H9 (cell line): ENCODE measurements around the gene NBEA. TPM values are rescaled to one million over a fixed set of nuclear protein-coding genes. Genes with fewer than 3 reads are reported as not detected.

ENCODE experiments used
- DNase-seq: peaks from one replicate; pipeline ENCODE4 v3.0.0-alpha.2; 2017
- H2AFZ ChIP-seq: one replicate; pipeline ENCODE4 v1.6.1; 2013; ENCODE audit warnings: mild to moderate bottlenecking, low read length, control low read depth, moderate library complexity
- H2AK5ac ChIP-seq: 2 replicates; pipeline ENCODE4 v1.6.1; 2013; ENCODE audit warnings: low read length, control low read depth, mixed read lengths; ENCODE audit not compliant: insufficient read length
- H2BK120ac ChIP-seq: one replicate; pipeline ENCODE4 v1.6.1; 2013; ENCODE audit warnings: low read depth, mild to moderate bottlenecking, low read length, control low read depth, inconsistent platforms; ENCODE audit not compliant: poor library complexity, severe bottlenecking
- H2BK12ac ChIP-seq: 2 replicates; pipeline ENCODE4 v1.6.1; 2013; ENCODE audit warnings: low read length, control low read depth, mixed read lengths, low read depth; ENCODE audit not compliant: insufficient read length
- H2BK15ac ChIP-seq: 2 replicates; pipeline ENCODE4 v1.6.1; 2013; ENCODE audit warnings: low read depth, low read length, control low read depth
- H2BK20ac ChIP-seq: one replicate; pipeline ENCODE4 v1.6.1; 2013; ENCODE audit warnings: low read depth, mild to moderate bottlenecking, low read length, control low read depth, inconsistent platforms; ENCODE audit not compliant: poor library complexity, severe bottlenecking
- H2BK5ac ChIP-seq: 2 replicates; pipeline ENCODE4 v1.6.1; 2013; ENCODE audit warnings: low read length, control low read depth, mixed read lengths; ENCODE audit not compliant: insufficient read length
- H3K14ac ChIP-seq: 2 replicates; pipeline ENCODE4 v1.6.1; 2013; ENCODE audit warnings: low read length, control low read depth; ENCODE audit not compliant: insufficient read depth
- H3K18ac ChIP-seq: 2 replicates; pipeline ENCODE4 v1.6.1; 2013; ENCODE audit warnings: low read depth, mild to moderate bottlenecking, mixed read lengths, low read length, control low read depth; ENCODE audit not compliant: insufficient read length
- H3K23ac ChIP-seq: 2 replicates; pipeline ENCODE4 v1.6.1; 2013; ENCODE audit warnings: low read length, control low read depth, mixed read lengths, low read depth; ENCODE audit not compliant: insufficient read length
- H3K23me2 ChIP-seq: 2 replicates; pipeline ENCODE4 v1.6.1; 2013; ENCODE audit warnings: low read depth, mild to moderate bottlenecking, mixed read lengths, low read length, control low read depth; ENCODE audit not compliant: insufficient read length, poor library complexity, severe bottlenecking
- H3K27ac ChIP-seq: 2 replicates; pipeline ENCODE4 v1.5.1; 2013; ENCODE audit warnings: low read length, control low read depth, mixed read lengths, low read depth; ENCODE audit not compliant: insufficient read length
- H3K27me3 ChIP-seq: 2 replicates; pipeline ENCODE4 v1.6.1; 2013; ENCODE audit warnings: low read length, control low read depth, inconsistent platforms; ENCODE audit not compliant: insufficient read depth
- H3K4ac ChIP-seq: 2 replicates; pipeline ENCODE4 v1.6.1; 2013; ENCODE audit warnings: low read depth, mild to moderate bottlenecking, control low read depth, inconsistent platforms, low read length, moderate library complexity
- H3K4me1 ChIP-seq: 2 replicates; pipeline ENCODE4 v1.6.1; 2013; ENCODE audit warnings: low read length, control low read depth, inconsistent platforms; ENCODE audit not compliant: insufficient read depth
- H3K4me2 ChIP-seq: 2 replicates; pipeline ENCODE4 v1.6.1; 2013; ENCODE audit warnings: low read length, control low read depth, mixed read lengths; ENCODE audit not compliant: insufficient read length, insufficient read depth
- H3K56ac ChIP-seq: 2 replicates; pipeline ENCODE4 v1.6.1; 2013; ENCODE audit warnings: low read depth, mild to moderate bottlenecking, mixed read lengths, low read length, control low read depth; ENCODE audit not compliant: insufficient read length
- H3K79me1 ChIP-seq: 2 replicates; pipeline ENCODE4 v1.6.1; 2013; ENCODE audit warnings: low read depth, mild to moderate bottlenecking, moderate library complexity, low read length, control low read depth, inconsistent platforms; ENCODE audit not compliant: insufficient read depth, poor library complexity, severe bottlenecking
- H3K79me2 ChIP-seq: 2 replicates; pipeline ENCODE4 v1.6.1; 2013; ENCODE audit warnings: low read length, control low read depth, inconsistent platforms; ENCODE audit not compliant: insufficient read depth
- H3K9ac ChIP-seq: 2 replicates; pipeline ENCODE4 v1.6.1; 2013; ENCODE audit warnings: low read length, control low read depth, mixed read lengths; ENCODE audit not compliant: insufficient read length; ENCODE audit errors: extremely low read depth
- H3K9me3 ChIP-seq: one replicate; pipeline ENCODE4 v1.6.1; 2013; ENCODE audit warnings: low read depth, low read length, inconsistent platforms; ENCODE audit not compliant: control insufficient read depth
- H3T11ph ChIP-seq: one replicate; pipeline ENCODE4 v1.6.1; 2013; ENCODE audit warnings: mild to moderate bottlenecking, low read length, control low read depth, inconsistent platforms
- H4K20me1 ChIP-seq: one replicate; pipeline ENCODE4 v1.6.1; 2013; ENCODE audit not compliant: control insufficient read depth, insufficient read length, insufficient read depth
- H4K5ac ChIP-seq: 2 replicates; pipeline ENCODE4 v1.6.1; 2013; ENCODE audit warnings: low read depth, mild to moderate bottlenecking, mixed read lengths, low read length, control low read depth; ENCODE audit not compliant: insufficient read length
- H4K8ac ChIP-seq: replicated peaks from 2 replicates; pipeline ENCODE4 v1.6.1; 2013; ENCODE audit warnings: low read length, control low read depth, mixed read lengths, low read depth; ENCODE audit not compliant: insufficient read length
- H4K91ac ChIP-seq: 2 replicates; pipeline ENCODE4 v1.6.1; 2013; ENCODE audit warnings: low read depth, mild to moderate bottlenecking, moderate library complexity, mixed read lengths, low read length, control low read depth; ENCODE audit not compliant: insufficient read length
- H3K27ac Mint-ChIP-seq, 3 experiments: 2 replicates in 2 of 3; 3 replicates in 1 of 3; pipeline ENCODE4 v1.8.0; 2020 to 2021; ENCODE audit warnings: mixed read lengths in 3 of 3, mild to moderate bottlenecking in 1 of 3, moderate library complexity in 1 of 3
- H3K27me3 Mint-ChIP-seq: 2 replicates; pipeline ENCODE4 v1.8.0; 2021; ENCODE audit warnings: low read depth, mild to moderate bottlenecking, moderate library complexity, mixed read lengths
- H3K36me3 Mint-ChIP-seq, 3 experiments: 2 replicates in 2 of 3; 3 replicates in 1 of 3; pipeline ENCODE4 v1.8.0; 2020 to 2021; ENCODE audit warnings: low read depth in 3 of 3, mixed read lengths in 3 of 3; ENCODE audit not compliant: insufficient read depth in 1 of 3
- H3K4me1 Mint-ChIP-seq, 2 experiments: 2 replicates each; pipeline ENCODE4 v1.8.0; 2020; ENCODE audit warnings: mixed read lengths in 2 of 2
- H3K4me3 Mint-ChIP-seq, 2 experiments: 2 replicates in 1 of 2; 3 replicates in 1 of 2; pipeline ENCODE4 v1.8.0; 2020 to 2021; ENCODE audit warnings: mild to moderate bottlenecking in 2 of 2, mixed read lengths in 2 of 2, moderate library complexity in 1 of 2
- H3K9me3 Mint-ChIP-seq, 2 experiments: 2 replicates in 1 of 2; 3 replicates in 1 of 2; pipeline ENCODE4 v1.8.0; 2020; ENCODE audit warnings: mild to moderate bottlenecking in 2 of 2, mixed read lengths in 2 of 2, moderate library complexity in 1 of 2
- CTCF ChIP-seq: fragments of 200-600 bp; sonication (generic); conservative IDR thresholded peaks from 3 replicates; pipeline ENCODE4 v1.8.0; 2021; ENCODE audit warnings: antibody characterized with exemption, mild to moderate bottlenecking
- WGBS: extraction: QIAGEN DNeasy Blood & Tissue Kit; methylation state at CpG from one replicate; pipeline ENCODE4 v1.1.7; 2013; ENCODE audit warnings: missing lambda C conversion rate, low lambda C conversion rate, mixed read lengths; ENCODE audit not compliant: insufficient read length; ENCODE audit errors: extremely low coverage; 5-methylcytosine and 5-hydroxymethylcytosine counted together
- total RNA-seq: library from RNA; stranded (reverse); gene quantifications from 2 replicates; pipeline ENCODE4 v1.2.1, GENCODE V29; 2021

Gene NBEA
- total RNA-seq, 1 experiment from 2014 or later, result 17.3 TPM

- H3K4ac ChIP-seq, result no peak overlapping the region
- peak overlapping the region; percentile 73 for H3K4me2 ChIP-seq
- DNase-seq, result peak; percentile 45
- TF ChIP-seq CTCF, result no peak
- H3T11ph ChIP-seq, result no peak overlapping the region
- no peak overlapping the region for H2BK5ac ChIP-seq
- Mint-ChIP-seq H3K9me3 (no peaks in the 10 kb centered on the region; a peak in 1 of 5 replicates), H3K36me3 (peaks cover 0 to 3% (median 0%) of the 10 kb centered on the region in 3 experiments; a peak in 2 of 7 replicates), H3K4me3 (peak overlapping the region; percentile 62 to 80), H3K27ac (no peak overlapping the region), H3K4me1 (peaks cover 42 to 50% of the 10 kb centered on the region in 2 experiments), H3K27me3 (peaks cover 69% of the 10 kb centered on the region)
- no peaks in the 10 kb centered on the region for H3K79me1 ChIP-seq
- H3K9me3 ChIP-seq, result no peaks in the 10 kb centered on the region
- H3K4me1 ChIP-seq, result no peaks in the 10 kb centered on the region; the same call in 1 of the 2 replicates
- no peak overlapping the region for H4K8ac ChIP-seq
- H2BK20ac ChIP-seq, result no peak overlapping the region
- peaks cover 31% of the 10 kb centered on the region for H3K23me2 ChIP-seq
- H3K56ac ChIP-seq, result no peak overlapping the region
- H3K79me2 ChIP-seq, result no peaks in the 10 kb centered on the region
- WGBS, result no CpG with 5 or more reads among the region's 14 CpGs
- H2BK15ac ChIP-seq, result no peak overlapping the region
- H2AFZ ChIP-seq, result no peak overlapping the region
- H2BK12ac ChIP-seq, result no peak overlapping the region
- H2BK120ac ChIP-seq, result no peak overlapping the region
- H2AK5ac ChIP-seq, result no peak overlapping the region
- no peak overlapping the region for H4K91ac ChIP-seq
- no peaks in the 10 kb centered on the region for H4K20me1 ChIP-seq
- H3K27me3 ChIP-seq, result peaks cover 42% of the 10 kb centered on the region
- H3K14ac ChIP-seq, result no peak overlapping the region
- H3K9ac ChIP-seq, result no peak overlapping the region
- H3K27ac ChIP-seq, result no peak overlapping the region
- no peak overlapping the region for H3K23ac ChIP-seq
- no peak overlapping the region for H3K18ac ChIP-seq
- H4K5ac ChIP-seq, result no peak overlapping the region
These were observed 537.0 kb downstream of the NBEA start for GRCh38 chr13:35479038-35479492.
